ENCODE data around the gene PACC1.

Gene PACC1

GRCh38 chr1:212458817-212459216, 44.1 kb upstream of the PACC1 start:
- Mint-ChIP-seq H3K4me1 (peaks cover 13% of the 10 kb centered on the region), H3K27me3 (ENCODE audit: low read depth) (no peaks in the 10 kb centered on the region), H3K27ac (no peak overlapping the region), H3K4me3 (no peak overlapping the region), H3K9me3 (no peaks in the 10 kb centered on the region), H3K36me3 (ENCODE audit: low read depth) (no peaks in the 10 kb centered on the region)
- no peak for TF ChIP-seq CTCF (IDR thresholded peaks at IDR 0.05; ENCODE audit: unreplicated experiment in 3 of 3)

GRCh38 chr1:212457740-212458338, 43.2 kb upstream of the PACC1 start:
- peaks cover 16% of the 10 kb centered on the region for H3K4me1 Mint-ChIP-seq
- H3K27ac Mint-ChIP-seq, result no peak overlapping the region
- no peaks in the 10 kb centered on the region for H3K36me3 Mint-ChIP-seq (ENCODE audit: low read depth)
- peak in 1 of 3 experiments; percentile 38 for TF ChIP-seq CTCF (IDR thresholded peaks at IDR 0.05; ENCODE audit: unreplicated experiment in 3 of 3)
- H3K27me3 Mint-ChIP-seq (ENCODE audit: low read depth), result no peaks in the 10 kb centered on the region
- no peaks in the 10 kb centered on the region for H3K9me3 Mint-ChIP-seq
- H3K4me3 Mint-ChIP-seq, result no peak overlapping the region

DNA sequence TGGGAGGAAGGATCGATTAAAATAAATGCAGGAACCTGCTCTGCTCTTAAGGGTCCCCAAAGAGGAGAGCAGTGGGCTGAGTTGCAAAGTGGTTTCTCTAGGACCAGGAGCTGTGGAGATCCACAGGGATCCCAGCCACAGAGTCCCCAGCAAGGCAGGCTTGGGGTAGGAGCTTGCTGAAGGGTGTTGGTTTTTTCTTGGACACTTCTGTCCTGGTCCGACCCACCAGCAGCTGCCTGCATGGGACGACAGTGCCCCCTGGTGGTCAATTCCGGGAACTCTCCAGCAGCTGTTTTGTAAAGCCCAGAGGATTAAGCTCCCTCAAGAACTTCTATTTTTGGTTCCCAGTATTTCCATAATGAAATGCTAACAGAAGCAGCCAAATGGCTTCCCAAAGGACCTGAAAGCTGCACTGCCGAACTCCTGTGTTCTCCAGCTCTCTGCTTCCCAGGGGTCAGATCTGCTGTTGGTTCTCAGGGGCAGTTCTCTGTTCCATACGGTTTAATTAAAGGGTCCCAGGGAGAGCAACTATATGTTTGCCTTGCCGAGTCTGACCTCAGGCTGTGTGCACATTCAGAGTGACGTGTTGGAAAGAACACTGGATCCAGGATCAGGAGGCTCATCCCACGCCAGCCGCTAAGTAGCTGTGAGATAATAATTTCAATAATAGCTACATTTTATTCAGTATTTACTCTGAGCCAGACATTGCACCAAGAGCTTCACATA, 41.3 kb upstream of the PACC1 start:
- peak; percentile 94 to 98 (median 95) for TF ChIP-seq CTCF (IDR thresholded peaks at IDR 0.05; ENCODE audit: unreplicated experiment in 3 of 3)
- Mint-ChIP-seq H3K4me1 (peaks cover 32% of the 10 kb centered on the region), H3K9me3 (no peaks in the 10 kb centered on the region), H3K27ac (peak overlapping the region in 2 of 3 experiments; percentile 18 to 54), H3K36me3 (ENCODE audit: low read depth) (no peaks in the 10 kb centered on the region), H3K4me3 (peak overlapping the region in 1 of 3 experiments; percentile 62), H3K27me3 (ENCODE audit: low read depth) (no peaks in the 10 kb centered on the region)

- H3K9me3 Mint-ChIP-seq, result no peaks in the 10 kb centered on the region
- no peak overlapping the region for H3K27ac Mint-ChIP-seq
- no peaks in the 10 kb centered on the region for H3K27me3 Mint-ChIP-seq (ENCODE audit: low read depth)
- H3K4me1 Mint-ChIP-seq, result peaks cover 38% of the 10 kb centered on the region
- no peaks in the 10 kb centered on the region for H3K36me3 Mint-ChIP-seq (ENCODE audit: low read depth)
- no peak for TF ChIP-seq CTCF (IDR thresholded peaks at IDR 0.05; ENCODE audit: unreplicated experiment in 3 of 3)
- H3K4me3 Mint-ChIP-seq, result no peak overlapping the region
Observed at GRCh38 chr1:212455401-212455800, 40.7 kb upstream of the PACC1 start.

DNA sequence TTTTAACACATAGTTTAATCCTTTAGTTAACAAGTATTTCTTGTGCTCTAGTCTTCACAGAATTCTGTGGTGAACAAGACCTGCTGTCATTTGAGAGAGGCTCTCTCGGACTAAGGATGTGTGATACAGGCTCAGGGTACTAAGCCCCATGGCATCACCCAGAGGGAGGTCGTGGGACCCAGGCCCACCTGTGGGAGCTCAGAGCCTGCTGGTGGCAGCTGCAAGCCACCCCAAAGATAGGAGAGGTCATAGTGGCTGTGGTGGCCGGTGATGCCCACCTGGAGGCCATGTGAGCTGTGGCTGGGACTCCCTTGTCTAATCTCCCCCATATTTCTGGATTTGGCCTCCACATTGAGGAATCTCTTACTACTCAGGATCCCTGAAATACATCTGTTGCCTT, 40.1 kb upstream of the PACC1 start:
- H3K27me3 Mint-ChIP-seq (ENCODE audit: low read depth), result no peaks in the 10 kb centered on the region
- H3K27ac Mint-ChIP-seq, result peak overlapping the region in 1 of 3 experiments; percentile 4
- peaks cover 44% of the 10 kb centered on the region for H3K4me1 Mint-ChIP-seq
- no peaks in the 10 kb centered on the region for H3K9me3 Mint-ChIP-seq
- no peaks in the 10 kb centered on the region for H3K36me3 Mint-ChIP-seq (ENCODE audit: low read depth)
- no peak overlapping the region for H3K4me3 Mint-ChIP-seq
- no peak for TF ChIP-seq CTCF (IDR thresholded peaks at IDR 0.05; ENCODE audit: unreplicated experiment in 3 of 3)

Data from nephron (organoid).